Smooth muscle cell (in vitro differentiated cells): ENCODE results near the gene PELI3. TPM values are rescaled to one million over a fixed set of nuclear protein-coding genes. Genes with fewer than 3 reads are reported as not detected.

Experiments used
- DNase-seq: peaks from one replicate; lab custom pipeline; 2025; ENCODE audit not compliant: unreplicated experiment; lab: John Stamatoyannopoulos, UW
- H2AFZ ChIP-seq: fragments of 200-600 bp; sonication (generic); 2 replicates; pipeline ENCODE4 v1.6.0; 2016; ENCODE audit warnings: antibody characterized with exemption, low read depth, mild to moderate bottlenecking
- H3F3A ChIP-seq: fragments of 200-600 bp; sonication (generic); 2 replicates; pipeline ENCODE4 v1.6.0; 2017; ENCODE audit warnings: antibody characterized with exemption, low read depth
- H3K27ac ChIP-seq: fragments of 200-600 bp; sonication (generic); 2 replicates; pipeline ENCODE4 v1.5.1; 2016; ENCODE audit warnings: low read depth, mild to moderate bottlenecking
- H3K27me3 ChIP-seq: fragments of 200-600 bp; sonication (generic); 2 replicates; pipeline ENCODE4 v1.6.1; 2016; ENCODE audit warnings: low read depth, mild to moderate bottlenecking
- H3K36me3 ChIP-seq: fragments of 200-600 bp; sonication (generic); 2 replicates; pipeline ENCODE4 v1.5.1; 2016; ENCODE audit warnings: low read depth
- H3K4me1 ChIP-seq: fragments of 200-600 bp; sonication (generic); 2 replicates; pipeline ENCODE4 v1.5.1; 2016; ENCODE audit warnings: low read depth
- H3K4me2 ChIP-seq: fragments of 200-600 bp; sonication (generic); 2 replicates; pipeline ENCODE4 v1.6.0; 2016; ENCODE audit warnings: mild to moderate bottlenecking
- H3K4me3 ChIP-seq: fragments of 200-600 bp; sonication (generic); 2 replicates; pipeline ENCODE4 v1.5.1; 2016; ENCODE audit warnings: mild to moderate bottlenecking
- H3K79me2 ChIP-seq: fragments of 200-600 bp; sonication (generic); 2 replicates; pipeline ENCODE4 v1.6.0; 2016; ENCODE audit warnings: low read depth, mild to moderate bottlenecking
- H3K9ac ChIP-seq: fragments of 200-600 bp; sonication (generic); 2 replicates; pipeline ENCODE4 v1.6.0; 2016; ENCODE audit warnings: low read depth
- H3K9me3 ChIP-seq: fragments of 200-600 bp; sonication (generic); replicated peaks from 2 replicates; pipeline ENCODE4 v1.5.1; 2016; ENCODE audit warnings: low read depth
- H4K20me1 ChIP-seq: fragments of 200-600 bp; sonication (generic); 2 replicates; pipeline ENCODE4 v1.6.0; 2016; ENCODE audit warnings: low read depth
- WGBS: methylation state at CpG from one replicate; pipeline ENCODE4 v1.1.7; 2016; ENCODE audit warnings: low lambda C conversion rate; 5-methylcytosine and 5-hydroxymethylcytosine counted together
- polyA plus RNA-seq: library from polyadenylated mRNA; unstranded; fragments of >200 nt; fragmentation: Nextera tagmentation; extraction: Ambion mirVana; gene quantifications from 2 replicates; pipeline ENCODE4 v1.2.1, GENCODE V29; 2016
- total RNA-seq: library from RNA; depleted of rRNA; stranded (reverse); fragments of >200 nt; gene quantifications from 2 replicates; pipeline ENCODE4 v1.2.3, GENCODE V29; 2014
- TF ChIP-seq, protein P1 (sequence below): fragments of 200-600 bp; sonication (generic); IDR thresholded peaks from 2 replicates; pipeline ENCODE4 v1.5.1; 2017; ENCODE audit warnings: borderline replicate concordance, mild to moderate bottlenecking, antibody characterized with exemption; ENCODE audit not compliant: insufficient read depth, poor library complexity, severe bottlenecking

Gene PELI3
- total and polyA plus RNA-seq, 2 experiments from 2014 or later = 2.1 to 9.4 TPM

DNA sequence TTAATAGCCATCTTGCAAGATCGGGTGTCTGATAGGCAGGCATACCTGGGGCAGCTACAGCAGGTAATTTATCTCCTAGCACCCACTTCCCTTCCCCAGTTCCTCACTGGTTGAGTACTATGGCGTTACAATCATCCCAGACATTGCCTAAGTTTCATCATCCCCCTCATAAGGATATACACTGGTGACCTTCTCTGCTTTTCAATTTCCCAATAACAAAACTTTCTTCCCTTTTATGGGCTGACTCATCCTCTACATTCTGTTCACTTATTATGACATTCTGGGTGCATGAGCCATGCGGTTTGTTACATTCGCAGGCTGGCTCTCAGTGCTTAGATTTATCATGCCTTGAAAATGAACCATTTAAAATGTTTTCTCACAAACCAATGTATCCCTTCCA lies 23.1 kb upstream of the PELI3 start:
- H3K36me3 ChIP-seq = no peaks in the 10 kb centered on the region

DNA sequence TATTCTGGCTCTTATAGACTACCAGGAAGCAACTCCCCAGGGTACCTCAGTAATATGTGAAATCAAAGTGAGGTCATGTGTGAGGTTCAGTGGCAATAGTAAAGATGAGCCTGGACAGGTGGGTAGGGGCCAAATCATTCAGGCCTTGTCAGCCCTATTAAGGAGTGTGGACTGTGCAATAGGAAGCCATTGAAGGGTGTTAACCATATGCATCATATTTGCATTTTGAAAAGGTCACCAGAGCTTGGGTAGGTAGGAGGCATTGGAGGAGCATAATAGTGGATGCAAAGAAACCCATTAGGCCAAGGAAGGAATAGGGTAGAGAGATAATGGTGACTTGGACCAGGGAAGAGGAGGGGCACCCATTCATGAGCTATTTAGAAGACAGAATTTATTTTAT lies 19.7 kb upstream of the PELI3 start:
- Histone ChIP-seq H3K27ac (no peak overlapping the region), H3F3A (no peaks in the 10 kb centered on the region), H3K4me1 (no peaks in the 10 kb centered on the region), H3K9ac (no peak overlapping the region), H2AFZ (no peak overlapping the region), H3K36me3 (no peaks in the 10 kb centered on the region), H3K9me3 (no peaks in the 10 kb centered on the region), H3K4me2 (no peak overlapping the region), H3K4me3 (no peak overlapping the region), H4K20me1 (no peaks in the 10 kb centered on the region), H3K79me2 (no peaks in the 10 kb centered on the region), H3K27me3 (no peaks in the 10 kb centered on the region)
- TF ChIP-seq, protein P1, sequence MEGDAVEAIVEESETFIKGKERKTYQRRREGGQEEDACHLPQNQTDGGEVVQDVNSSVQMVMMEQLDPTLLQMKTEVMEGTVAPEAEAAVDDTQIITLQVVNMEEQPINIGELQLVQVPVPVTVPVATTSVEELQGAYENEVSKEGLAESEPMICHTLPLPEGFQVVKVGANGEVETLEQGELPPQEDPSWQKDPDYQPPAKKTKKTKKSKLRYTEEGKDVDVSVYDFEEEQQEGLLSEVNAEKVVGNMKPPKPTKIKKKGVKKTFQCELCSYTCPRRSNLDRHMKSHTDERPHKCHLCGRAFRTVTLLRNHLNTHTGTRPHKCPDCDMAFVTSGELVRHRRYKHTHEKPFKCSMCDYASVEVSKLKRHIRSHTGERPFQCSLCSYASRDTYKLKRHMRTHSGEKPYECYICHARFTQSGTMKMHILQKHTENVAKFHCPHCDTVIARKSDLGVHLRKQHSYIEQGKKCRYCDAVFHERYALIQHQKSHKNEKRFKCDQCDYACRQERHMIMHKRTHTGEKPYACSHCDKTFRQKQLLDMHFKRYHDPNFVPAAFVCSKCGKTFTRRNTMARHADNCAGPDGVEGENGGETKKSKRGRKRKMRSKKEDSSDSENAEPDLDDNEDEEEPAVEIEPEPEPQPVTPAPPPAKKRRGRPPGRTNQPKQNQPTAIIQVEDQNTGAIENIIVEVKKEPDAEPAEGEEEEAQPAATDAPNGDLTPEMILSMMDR = no peak
- DNase-seq = no peak

More for the DNA sequence above, 23.1 kb upstream of the PELI3 start:
- no peaks in the 10 kb centered on the region for H3K79me2 ChIP-seq
- no peak overlapping the region for H3K9ac ChIP-seq
- DNase-seq = no peak
- no peaks in the 10 kb centered on the region for H3F3A ChIP-seq
- H3K9me3 ChIP-seq = no peaks in the 10 kb centered on the region
- H3K27ac ChIP-seq = no peak overlapping the region
- no peak overlapping the region for H3K4me2 ChIP-seq
- no peak overlapping the region for H2AFZ ChIP-seq
- H3K4me1 ChIP-seq = no peaks in the 10 kb centered on the region
- TF ChIP-seq, protein P1 = no peak
- no peaks in the 10 kb centered on the region for H4K20me1 ChIP-seq
- WGBS = 72% methylated on average over 4 of the region's 4 CpGs
- H3K27me3 ChIP-seq = no peaks in the 10 kb centered on the region
- no peak overlapping the region for H3K4me3 ChIP-seq

DNA sequence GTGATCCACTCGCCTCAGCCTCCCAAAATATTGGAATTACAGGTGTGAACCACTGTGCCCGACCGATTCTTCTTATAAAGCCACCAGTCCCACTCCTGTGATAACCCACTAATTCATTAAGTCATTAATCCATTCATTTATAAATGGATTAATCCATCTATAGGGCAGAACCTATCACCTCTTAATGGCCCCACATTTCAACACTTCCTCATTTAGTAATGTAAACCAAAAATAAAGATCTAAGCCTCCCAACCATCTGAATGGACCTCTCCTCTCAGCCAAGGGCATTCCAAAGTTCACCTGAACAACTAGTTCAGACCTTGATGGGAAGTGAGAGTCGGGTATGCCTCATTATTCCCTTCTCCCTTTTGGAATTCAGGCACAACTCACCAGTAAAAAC lies 18.2 kb upstream of the PELI3 start:
- Histone ChIP-seq H3K36me3 (no peaks in the 10 kb centered on the region), H3K4me3 (no peak overlapping the region), H2AFZ (no peak overlapping the region), H3K27ac (no peak overlapping the region), H3K27me3 (no peaks in the 10 kb centered on the region), H4K20me1 (no peaks in the 10 kb centered on the region), H3K79me2 (no peaks in the 10 kb centered on the region), H3K4me1 (no peaks in the 10 kb centered on the region), H3F3A (no peaks in the 10 kb centered on the region), H3K9ac (no peak overlapping the region), H3K4me2 (no peak overlapping the region), H3K9me3 (no peaks in the 10 kb centered on the region)
- TF ChIP-seq, protein P1 = no peak
- no peak for DNase-seq
- WGBS = 88% methylated on average over 4 of the region's 4 CpGs

DNA sequence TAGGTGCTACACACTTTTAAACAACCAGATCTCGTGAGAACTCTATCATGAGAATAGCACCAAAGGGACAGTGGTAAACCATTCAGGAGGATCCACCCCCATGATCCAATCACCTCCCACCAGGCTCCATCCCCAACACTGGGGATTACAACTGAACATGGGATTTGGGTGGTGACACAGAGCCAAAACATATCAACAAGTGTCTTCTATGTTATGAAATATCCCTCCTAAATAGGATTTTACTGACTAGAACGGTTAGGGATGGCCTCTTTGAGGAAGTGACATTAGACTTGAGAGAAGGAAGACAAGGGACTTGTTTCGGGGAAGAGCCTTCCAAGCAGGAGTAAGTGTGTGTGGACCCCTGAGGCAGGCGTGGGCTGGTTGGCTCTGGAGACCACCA lies 16.1 kb upstream of the PELI3 start:
- Histone ChIP-seq H3K79me2 (no peaks in the 10 kb centered on the region), H3F3A (no peaks in the 10 kb centered on the region), H3K27ac (no peak overlapping the region), H3K4me2 (no peak overlapping the region), H3K9me3 (no peaks in the 10 kb centered on the region), H3K9ac (no peak overlapping the region), H3K4me3 (no peak overlapping the region), H3K4me1 (no peaks in the 10 kb centered on the region), H3K27me3 (no peaks in the 10 kb centered on the region), H2AFZ (no peak overlapping the region), H3K36me3 (no peaks in the 10 kb centered on the region), H4K20me1 (no peaks in the 10 kb centered on the region)
- TF ChIP-seq, protein P1 = no peak
- 81% methylated on average over 4 of the region's 4 CpGs for WGBS
- no peak for DNase-seq
